GM11168 (cell line): ENCODE results near the gene PALLD.
"Not testable (repeated sequence)": the region's sequence is repeated elsewhere in the genome, so short reads cannot be mapped to it uniquely, and the experiment has no call there.

Experiments used
- in situ Hi-C: fragments of 300-500 bp; cut with MboI; formaldehyde crosslinking; loops from one replicate; pipeline ENCODE4 v1.12.0; 2022; ENCODE audit warnings: low sequenced_read_pairs; ENCODE audit not compliant: unreplicated experiment

The PALLD gene

DNA sequence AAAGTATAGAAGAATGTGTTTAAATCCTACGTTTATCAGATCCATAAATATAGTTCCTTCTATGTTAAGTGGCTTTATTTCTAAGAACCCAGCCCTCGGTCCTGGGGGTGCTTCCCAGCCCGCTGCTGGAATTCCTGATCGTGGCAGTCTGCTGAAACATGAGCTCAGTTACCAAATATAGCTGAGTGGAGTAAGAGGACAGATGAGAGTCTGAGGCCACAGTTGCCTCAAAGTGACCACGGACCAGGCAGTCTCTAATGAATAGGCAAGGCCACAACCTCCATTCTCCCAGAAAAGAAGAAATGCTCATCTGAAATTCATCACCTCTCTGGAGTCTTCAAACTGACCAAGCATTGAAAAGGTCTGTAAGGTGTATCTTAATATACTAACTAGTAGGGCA is at the start of gene PALLD:
TSS of gene PALLD (plus strand) at position 219 of the 400 bp plus-strand sequence.
- in situ Hi-C loops = no loop called here

GRCh38 chr4:168449063-168449462 is 47.8 kb upstream of the PALLD start:
- in situ Hi-C loops = not testable (repeated sequence)

- in situ Hi-C loops = no loop called here
These were observed 47.0 kb upstream of the PALLD start for GRCh38 chr4:168449719-168450452.

DNA sequence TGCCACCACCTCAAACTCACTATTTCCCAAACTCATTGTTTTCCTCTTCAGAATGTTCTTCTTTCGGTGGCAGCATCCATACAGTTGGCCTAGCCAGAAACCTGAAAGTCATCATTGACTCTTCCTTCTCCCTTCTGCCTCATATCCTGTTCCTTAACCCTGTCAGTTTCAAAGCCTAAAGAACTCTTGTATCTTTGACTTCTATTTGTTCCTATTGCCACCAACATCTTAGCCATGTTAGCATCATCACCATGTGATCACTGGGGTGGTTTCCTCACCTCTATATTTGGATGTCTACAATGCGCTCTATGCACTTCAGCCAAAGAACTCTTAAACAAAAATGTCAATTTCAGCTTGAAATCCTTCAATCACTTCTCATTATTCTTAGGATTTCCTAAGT is 45.5 kb upstream of the PALLD start:
- in situ Hi-C loops = no loop called here

- in situ Hi-C loops = no loop called here
These were observed 45.0 kb upstream of the PALLD start for GRCh38 chr4:168451744-168452390.

DNA sequence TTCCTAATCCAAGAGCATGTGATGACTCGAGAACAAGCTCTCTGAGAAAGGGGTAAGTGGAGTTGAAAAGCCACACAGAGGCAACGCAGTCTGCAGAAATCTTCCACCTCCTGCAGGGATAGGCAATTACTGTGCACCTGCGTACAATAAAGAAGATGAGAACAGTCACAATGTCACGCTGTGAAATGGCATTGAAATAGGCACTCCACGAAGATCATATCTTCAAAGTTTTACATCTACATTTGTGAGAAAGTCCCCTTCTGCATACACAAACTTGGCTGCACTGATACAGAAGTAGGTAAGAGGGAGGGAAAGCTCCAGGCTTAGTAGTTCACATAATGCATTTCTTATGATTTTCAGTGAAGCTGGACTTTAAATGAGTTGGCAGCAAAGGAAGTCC is 43.7 kb upstream of the PALLD start:
- in situ Hi-C loops = no loop called here

- in situ Hi-C loops = not testable (repeated sequence)
These were observed 38.6 kb upstream of the PALLD start for GRCh38 chr4:168458256-168458655.

GRCh38 chr4:168461821-168462220 is 35.0 kb upstream of the PALLD start:
- in situ Hi-C loops = no loop called here

DNA sequence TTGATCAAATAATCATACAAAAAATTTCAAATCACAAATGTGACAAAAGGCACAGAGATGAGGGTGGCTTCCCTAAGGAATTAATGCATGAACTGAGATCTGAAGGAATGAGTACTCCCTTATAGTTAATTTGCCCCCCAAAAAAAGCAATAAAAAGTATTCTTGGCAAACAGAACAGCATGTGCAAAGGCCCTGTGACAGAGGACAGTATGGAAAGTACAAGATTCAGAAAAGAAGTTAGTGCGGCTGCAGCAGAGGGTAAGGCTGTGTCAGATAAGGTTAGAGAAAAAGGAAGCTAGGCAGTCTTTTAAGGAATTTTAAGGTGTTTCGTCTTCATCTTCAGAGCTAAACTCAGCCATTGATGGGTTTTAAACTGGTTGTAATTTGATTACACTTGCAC is 23.9 kb upstream of the PALLD start:
- in situ Hi-C loops = no loop called here

DNA sequence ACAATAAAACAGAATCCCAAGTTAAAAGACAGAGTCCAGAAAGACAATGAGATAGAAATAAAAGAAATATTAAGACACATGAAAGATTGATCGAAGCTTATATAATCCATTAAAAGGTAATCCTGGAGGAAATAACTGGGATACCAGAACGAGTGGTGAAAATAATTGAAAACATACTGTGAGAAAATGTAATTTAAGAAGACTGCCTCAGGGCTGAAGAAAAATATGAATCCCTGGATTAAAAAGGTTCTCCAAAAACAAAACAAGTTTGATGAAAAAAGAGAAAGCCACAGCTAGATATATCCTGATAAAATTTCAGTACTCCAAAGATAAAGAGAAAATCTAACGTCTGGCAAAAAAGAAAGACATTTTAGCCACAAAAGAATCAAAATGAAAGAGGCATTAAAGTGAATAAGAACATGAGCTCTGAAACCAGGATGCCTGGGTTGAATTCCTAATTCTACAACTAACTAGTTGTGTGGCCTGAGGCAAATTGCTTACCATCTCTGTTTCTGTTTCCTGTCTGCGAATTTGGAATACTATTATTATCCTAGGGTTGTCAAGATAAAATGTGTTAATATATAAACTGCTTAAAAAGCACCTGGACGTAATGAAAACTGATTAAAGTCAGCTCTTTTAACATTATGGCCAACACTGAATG is 22.1 kb upstream of the PALLD start:
- in situ Hi-C loops = no loop called here

GRCh38 chr4:168475745-168476144 is 21.1 kb upstream of the PALLD start:
- in situ Hi-C loops = no loop called here

- in situ Hi-C loops = no loop called here
These were observed 18.0 kb upstream of the PALLD start for GRCh38 chr4:168478868-168479267.

DNA sequence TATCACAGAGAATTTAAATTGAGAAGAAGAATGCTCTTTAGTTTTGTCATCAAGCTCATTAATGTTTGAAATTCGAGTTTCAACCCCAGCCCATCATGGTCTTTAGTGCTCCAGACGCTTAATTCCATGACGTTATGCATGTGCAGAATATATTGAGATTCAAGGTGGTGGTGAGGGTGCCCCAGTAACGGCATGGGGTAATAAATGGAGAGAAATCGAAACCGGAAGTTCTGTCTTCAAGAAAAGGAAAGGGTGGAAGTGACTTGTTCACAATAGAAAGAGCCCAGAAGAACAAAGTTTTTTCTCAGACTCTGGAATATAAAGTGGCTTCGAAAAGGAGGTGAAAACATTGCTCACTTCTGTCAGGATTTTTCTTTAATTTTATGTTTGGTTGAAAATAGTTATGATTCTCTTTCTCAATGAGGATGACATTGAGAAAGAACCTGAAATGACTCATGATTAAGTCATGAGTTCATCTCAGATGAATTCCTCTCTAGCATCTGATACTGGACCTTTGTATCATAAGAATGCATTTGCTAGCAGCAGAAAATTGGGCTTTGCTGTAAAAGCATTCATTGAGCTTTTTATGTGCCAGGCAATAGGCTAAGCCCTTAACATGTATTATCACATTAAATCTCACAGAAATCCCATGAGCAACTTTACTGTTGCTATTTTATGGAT is 15.8 kb upstream of the PALLD start:
- in situ Hi-C loops = no loop called here

DNA sequence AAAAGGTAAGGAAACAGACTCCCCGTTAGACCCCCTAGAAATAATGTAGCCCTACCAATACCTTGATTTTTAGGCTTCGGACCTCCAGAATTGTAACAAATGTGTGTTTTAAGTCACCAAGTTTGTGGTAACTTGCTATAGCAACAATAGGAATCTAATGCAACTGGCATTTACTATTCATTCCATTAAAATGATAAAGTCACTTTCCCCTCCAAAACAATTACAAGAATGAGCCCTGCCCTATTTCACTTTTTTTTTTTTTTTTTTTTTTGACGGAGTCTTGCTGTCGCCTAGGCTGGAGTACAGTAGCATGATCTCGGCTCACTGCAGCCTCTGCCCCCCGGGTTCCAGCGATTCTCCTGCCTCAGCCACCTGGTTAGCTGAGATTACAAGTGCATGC is 13.0 kb upstream of the PALLD start:
- in situ Hi-C loops = no loop called here

DNA sequence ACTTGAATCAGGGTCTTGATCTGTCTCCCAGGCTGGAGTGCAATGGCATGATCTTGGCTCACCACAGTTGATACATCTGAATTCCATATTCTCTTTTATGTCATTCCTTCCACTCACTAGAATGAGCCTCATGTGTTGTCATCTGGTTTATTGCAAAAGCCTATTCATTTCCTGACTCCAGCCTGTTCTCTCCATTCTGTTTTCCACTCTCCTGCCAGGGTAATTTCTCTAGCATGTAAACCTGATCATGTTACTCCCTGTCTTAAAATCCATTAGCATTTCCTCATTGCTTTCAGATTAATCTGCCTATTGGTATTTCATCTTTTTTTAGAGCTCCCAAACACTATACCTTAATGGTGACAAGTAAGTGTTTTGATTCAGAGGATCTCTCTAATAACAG is 12.2 kb upstream of the PALLD start:
- in situ Hi-C loops = no loop called here

DNA sequence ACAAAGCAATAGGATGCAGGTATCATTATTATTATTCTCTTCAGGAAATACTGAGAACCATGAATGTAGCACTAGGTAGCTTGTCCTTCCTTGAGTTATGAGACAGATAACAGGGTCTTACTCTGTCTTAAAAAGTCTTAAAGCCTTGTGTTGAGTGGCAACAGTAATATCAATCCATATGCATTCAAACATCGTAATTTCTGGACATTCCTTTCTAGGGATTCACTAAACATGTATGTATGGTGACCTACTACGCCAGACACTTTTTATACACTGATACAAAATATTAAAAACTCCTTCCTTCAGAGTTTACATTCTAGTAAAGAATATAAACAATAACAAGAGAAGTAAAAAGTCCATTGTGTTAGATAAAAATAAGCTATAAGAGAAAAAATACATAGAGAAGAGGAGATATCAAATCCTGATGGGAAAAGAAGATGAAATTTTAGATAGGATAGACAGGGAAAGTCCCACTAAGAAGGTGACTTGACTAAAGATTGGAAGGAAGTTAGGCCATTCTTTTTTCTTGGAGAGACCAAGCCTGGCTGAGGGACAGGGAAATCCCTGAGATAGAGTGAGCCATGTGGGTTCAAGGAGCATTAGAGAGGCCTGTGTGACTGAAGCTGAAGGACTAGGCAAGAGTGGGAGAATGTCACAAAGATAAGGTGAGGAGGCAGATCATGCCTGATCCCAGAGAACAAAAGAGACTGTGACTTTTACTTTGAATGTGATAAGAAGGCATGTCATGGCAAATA is 11.5 kb upstream of the PALLD start:
- in situ Hi-C loops = no loop called here

- in situ Hi-C loops = no loop called here
These were observed 10.0 kb upstream of the PALLD start for GRCh38 chr4:168486912-168487281.

DNA sequence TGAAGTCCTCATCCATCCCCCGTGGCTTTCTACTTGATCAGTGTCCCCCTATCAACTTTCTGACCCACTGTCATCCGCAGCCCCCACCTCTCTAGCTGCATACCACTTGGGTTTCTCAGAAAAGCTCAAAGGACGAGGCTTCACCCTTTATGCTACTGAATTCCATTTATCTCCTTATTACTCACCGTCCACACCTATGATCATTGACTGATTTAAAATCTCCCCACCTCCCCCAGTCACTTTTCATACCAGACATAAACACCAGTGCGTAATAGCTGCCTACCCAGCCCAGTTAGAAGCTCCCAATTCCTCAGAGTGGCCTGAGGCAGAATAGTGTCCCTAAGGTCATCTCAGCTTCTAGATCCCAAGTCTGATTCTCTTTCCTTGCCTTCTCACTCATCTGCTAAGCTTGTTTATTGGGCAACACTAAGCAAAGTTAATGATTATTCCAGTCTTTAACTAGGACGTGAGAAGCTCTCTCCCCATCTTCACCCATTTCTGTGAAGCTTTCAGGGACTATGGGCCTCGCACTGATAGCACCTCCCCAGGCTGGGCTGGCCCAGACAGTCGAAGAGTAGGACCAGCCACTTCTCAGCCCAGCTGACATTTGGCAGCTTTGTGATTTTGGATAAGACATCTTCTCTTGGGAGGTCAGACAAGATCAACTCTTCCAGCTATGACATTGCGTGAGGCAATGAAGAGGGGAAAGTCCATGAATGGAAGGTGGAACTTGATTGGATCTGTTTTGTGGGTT is 9.4 kb upstream of the PALLD start:
- in situ Hi-C loops = no loop called here

DNA sequence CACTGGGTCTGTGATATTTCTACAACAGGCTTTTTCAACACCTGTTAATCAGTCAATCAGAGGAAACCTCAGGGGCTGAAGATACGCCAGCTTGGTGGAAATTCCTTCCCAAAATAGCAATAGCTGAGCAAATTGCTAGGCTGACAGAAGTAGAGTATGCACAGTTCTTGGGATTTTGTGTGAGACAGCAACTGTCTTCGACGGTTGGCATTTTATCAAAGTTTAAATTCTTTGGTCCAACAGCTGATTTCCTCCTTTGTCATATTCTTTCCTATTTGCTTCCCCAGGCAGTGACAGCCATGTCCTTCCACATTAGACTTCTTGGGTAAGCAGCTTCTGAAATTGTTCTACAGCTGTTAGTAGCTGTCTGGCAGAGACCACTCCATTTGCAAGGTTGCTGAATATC is 8.0 kb upstream of the PALLD start:
- in situ Hi-C loops = no loop called here

DNA sequence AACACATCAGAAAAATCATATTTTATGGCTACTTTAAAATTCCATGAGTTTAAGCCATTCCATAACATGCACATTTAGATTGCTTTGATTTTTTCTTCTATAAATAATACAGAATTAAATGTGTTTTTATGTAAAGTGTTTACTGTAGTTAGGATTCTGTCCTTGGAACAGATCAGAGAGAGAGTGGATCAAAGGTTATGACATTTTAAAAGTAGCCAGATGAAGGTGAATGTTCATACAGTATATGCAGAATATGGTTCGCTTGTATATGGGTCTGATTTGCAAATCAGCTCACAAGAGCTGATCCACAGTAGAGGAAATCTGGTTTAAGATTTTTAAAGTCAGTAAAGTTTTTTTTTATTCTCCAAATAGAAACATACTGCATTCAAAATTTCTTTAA is 7.2 kb upstream of the PALLD start:
- in situ Hi-C loops = no loop called here
